HG03460 (cell line): ENCODE measurements around the gene XXYLT1.

Experiments
- ATAC-seq: cut with Tn5 transposase; IDR thresholded peaks from one replicate; pipeline ENCODE4 v1.9.1; 2021; ENCODE audit not compliant: unreplicated experiment

XXYLT1 gene

DNA sequence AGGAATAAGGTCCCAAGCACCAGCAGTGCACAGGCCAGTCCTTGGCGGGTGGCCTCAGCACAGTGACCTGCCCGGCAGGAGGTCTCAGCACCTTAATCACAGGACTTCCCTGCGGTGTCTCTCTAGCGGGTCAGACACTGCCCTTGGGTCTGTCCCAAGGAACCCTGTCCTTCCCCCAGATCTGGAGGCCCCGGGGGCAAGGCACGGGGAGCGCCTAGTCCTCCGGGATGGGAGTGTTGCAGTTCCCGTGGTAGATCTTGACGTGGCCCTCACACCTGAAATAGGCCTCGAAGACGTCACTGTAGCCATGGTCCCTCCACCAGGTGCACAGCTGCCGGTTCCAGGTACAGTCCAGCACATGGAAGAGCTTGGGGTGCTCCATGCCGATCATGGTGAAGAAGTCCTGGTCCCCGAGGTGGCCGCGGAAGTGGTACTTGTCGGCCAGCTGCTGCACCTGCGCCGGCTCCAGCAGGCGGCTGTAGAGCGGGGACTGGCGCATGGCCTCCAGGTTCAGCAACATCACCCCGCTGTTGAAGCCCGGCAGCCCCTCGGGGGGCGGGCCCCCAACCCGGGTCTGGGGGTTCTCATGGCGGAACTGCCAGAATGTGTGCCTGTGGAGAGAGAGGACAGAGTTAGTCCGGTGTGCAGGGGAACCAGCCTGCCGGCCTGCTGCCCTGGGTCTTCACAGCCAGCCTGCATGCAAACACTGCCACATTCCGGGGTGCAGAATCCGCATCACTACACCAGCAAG lies 201.3 kb downstream of the XXYLT1 start:
- ATAC-seq = no peak

DNA sequence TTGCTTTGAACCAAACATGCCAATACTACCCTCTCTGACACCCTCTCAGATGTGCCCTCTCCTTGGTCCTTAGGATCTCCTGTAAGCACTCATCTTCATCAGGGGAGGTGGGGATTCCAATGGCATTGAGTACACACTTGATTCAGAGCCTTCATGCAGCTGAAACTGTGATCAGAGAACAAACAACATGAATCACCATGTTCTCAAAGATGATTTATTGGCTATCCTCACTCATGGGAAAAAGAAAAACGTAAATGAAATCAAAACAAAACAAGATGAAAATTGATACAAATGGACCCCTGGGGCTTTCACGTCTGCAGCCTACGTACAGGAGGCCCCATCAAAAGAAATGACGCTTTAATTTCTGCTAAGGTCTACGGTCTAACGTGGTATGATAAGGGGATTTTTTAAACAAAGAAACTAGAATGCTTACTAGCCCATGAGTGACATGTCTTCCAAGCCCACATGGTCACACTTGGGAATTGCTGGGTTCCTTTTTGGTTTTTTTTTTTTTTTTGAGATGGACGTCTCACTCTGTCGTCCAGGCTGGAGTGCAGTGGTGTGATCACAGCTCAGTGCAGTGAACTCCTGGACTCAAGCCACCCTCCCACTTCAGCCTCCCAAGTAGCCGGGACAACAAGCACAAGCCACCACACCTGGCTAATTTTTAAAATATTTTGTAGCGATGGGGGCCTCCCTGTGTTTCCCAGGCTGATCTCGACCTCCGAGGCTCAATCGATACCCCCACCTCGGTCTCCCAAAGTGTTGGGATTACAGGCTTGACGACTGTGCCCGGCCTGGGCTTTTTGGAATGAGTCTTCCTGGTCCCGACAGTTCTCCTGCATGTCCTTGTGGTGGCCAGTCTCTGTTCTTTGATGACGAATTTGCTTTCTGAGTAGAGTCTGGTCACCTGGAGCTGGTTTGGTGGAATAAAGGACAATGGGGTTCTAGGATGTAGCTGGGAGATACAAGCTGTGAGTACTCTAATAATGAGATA lies 202.6 kb downstream of the XXYLT1 start:
- no peak for ATAC-seq

DNA sequence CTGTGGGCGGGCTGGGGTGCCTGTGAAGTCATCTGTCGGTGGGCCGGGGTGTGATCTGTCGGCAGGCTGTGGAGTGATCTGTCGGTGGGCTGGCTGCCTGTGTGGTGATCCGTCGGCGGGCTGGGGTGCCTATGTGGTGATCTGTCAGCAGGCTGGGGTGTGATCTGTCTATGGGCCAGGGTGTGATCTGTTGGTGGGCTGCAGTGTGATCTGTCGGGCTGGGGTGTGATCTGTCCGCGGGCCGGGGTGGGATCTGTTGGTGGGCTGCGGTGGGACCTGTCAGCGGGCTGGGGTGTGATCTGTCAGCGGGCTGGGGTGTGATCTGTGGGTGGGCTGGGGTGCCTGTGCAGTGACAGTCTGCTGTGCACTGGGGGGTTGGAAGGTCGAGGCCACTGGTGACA lies 204.5 kb downstream of the XXYLT1 start:
- ATAC-seq = no peak

DNA sequence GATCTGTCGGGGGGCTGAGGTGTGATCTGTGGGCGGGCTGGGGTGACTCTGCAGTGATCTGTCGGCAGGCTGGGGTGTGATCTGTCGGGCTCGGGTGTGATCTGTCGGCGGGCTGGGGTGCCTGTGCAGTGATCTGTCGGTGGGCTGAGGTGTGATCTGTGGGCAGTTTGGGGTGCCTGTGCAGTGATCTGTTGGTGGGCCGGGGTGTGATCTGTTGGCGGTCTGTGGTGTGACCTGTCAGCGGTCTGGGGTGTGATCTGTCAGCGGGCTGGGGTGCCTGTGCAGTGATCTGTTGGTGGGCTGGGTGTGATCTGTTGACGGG lies 205.1 kb downstream of the XXYLT1 start:
- no peak for ATAC-seq

DNA sequence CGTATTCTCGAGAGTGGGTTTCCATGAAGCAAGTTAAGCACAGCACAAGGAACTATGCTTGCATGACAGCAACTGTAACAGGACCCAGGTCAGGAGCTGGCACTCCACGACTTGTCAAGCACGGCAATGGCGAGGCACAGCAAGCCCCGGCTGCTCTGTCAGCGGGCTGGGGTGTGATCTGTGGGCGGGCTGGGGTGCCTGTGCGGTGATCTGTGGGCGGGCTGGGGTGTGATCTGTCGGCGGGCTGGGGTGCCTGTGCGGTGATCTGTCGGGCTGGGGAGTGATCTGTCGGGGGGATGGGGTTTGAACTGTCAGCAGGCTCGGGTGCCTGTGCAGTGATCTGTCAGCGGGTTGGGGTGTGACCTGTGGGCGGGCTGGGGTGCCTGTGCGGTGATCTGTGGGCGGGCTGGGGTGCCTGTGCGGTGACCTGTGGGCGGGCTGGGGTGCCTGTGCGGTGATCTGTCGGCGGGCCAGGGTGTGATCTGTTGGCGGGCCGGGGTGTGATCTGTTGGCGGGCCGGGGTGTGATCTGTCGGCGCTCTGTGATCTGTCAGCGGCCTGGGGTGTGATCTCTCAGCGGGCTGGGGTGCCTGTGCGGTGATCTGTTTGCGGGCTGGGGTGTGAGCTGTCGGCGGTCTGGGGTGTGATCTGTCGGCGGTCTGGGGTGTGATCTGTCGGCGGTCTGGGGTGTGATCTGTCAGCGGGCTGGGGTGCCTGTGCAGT lies 205.7 kb downstream of the XXYLT1 start:
- ATAC-seq = no peak

DNA sequence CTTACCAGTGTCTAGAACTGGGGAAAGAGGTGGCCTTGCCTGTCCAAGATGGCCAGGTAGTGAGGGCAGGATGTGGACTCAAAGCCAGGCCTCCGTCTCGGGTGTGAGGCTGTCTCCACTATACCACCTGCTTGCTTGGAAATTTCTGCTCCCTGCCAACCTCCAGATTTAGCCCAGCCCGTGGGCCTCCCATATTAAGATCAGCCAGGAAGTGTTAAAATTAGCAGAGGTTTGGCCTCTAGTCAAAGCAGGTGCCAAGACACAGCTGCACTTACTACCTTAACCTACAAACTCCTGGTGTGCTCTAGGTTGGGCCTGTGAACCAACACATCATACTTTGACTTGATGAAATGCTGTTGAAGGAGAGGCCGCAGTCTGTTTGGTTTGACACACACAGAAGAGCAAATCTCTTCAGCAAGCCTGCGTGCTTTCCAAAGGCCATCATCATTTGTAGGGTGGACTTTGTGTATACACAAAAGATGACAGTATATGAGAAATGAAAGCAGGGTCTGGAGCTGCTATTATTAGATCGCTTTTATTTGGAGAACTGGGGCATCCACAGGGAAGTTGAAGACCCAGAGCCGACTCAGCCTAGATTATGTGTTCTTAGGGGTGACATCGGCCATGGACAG lies 206.5 kb downstream of the XXYLT1 start:
- no peak for ATAC-seq

DNA sequence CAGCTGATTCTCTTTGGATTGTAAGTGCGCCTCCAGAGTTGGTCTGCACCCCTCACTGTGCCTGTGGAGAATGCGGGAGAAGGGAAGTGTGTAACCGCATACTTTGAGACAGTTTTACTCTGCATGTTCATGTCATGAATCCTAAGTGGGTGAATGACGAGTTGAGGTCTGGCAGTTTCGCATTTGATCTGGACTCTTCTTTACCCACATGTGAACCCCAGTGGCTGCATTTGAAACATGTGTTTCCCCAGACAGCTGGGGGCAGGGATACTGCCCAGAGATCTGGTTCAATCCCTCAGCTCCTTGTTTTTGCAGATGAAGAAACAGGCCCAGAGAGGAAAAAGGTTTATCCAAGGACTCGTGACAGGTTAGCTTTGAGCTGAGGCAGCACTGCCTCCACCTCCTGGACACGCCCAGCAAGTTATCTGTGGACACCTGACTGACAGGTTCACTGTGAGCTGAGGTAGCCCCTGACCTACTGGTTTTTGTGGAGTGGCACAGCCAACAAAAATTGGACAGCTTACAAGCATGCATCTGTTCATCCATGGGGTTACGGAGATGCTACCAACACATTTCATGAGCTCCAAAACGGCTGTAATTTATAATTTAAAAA lies 207.3 kb downstream of the XXYLT1 start:
- ATAC-seq = no peak

DNA sequence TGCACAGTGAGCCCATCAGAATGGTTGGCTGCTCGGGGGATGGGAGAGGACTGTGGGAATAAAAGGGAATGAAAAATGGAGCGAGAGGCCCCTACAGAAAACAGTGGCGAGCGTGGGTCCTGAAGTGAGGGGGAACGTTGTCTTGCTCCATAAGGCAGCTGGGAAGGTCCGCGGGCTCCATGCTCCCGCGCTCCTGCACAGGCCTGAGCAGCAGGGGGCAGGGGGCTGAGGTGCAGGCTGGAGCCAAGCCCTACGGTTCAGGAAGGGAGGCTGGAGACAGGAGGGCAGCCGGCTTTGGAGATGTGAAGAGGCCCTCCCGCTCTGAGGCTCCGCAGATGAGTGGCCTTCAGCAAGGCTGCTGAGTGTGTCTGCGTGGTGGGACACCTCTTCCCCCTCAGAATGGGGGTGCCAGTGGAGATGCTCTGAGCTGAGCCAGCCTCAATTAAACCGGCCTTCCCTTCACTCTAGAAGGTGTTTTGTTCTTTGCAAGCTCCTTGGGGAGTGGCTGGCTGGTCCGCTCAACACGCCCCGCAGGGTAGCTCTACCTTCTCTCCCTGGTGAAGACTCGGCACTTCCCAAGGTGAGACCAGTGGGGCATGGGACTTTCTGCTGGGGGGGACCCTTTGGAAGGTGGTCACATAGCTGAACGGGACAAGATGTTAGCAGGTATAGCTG lies 208.0 kb downstream of the XXYLT1 start:
- ATAC-seq = no peak

DNA sequence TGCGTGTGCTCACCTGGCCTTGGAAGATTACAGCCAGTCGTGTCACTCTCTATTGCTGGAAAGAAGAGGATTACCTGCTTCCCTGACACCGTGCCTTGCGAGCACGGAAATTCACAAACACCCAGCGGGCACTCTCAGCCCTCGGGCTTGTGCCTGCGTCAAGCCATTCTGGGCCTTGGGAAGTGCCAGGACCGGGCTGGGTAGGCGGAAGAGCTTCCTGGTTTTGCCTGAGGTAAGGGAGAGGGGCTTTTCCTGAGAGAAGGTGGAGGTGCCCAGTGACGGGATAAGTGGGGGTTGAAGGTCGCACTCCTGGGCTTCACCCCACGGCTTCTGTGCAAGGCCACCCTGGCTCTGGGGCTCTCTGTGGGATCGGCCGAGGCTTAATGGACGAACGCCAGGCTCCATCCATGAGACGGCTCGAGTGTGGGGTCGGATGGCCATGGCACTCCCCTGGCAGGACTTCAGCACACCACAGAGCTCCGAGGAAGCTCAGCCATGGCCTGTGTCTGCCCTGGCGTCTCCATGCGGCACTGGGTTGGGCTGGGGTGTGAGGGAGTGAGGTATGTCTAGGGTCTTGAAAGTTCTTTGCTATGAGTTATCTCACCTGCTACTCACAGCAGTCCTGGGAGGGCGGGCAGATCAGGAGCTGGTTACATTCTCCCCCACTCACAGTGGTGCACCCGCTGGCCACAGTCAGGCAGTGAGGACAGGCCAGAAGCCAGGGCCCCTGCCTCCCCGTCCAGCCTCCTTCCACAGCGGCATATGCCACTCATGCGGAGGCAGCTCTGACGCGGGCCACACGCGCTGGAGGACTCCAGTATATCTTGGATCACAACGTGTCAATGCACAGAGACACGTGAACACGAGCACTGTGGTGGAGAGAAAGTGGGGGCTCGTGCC lies 209.0 kb downstream of the XXYLT1 start:
- no peak for ATAC-seq

DNA sequence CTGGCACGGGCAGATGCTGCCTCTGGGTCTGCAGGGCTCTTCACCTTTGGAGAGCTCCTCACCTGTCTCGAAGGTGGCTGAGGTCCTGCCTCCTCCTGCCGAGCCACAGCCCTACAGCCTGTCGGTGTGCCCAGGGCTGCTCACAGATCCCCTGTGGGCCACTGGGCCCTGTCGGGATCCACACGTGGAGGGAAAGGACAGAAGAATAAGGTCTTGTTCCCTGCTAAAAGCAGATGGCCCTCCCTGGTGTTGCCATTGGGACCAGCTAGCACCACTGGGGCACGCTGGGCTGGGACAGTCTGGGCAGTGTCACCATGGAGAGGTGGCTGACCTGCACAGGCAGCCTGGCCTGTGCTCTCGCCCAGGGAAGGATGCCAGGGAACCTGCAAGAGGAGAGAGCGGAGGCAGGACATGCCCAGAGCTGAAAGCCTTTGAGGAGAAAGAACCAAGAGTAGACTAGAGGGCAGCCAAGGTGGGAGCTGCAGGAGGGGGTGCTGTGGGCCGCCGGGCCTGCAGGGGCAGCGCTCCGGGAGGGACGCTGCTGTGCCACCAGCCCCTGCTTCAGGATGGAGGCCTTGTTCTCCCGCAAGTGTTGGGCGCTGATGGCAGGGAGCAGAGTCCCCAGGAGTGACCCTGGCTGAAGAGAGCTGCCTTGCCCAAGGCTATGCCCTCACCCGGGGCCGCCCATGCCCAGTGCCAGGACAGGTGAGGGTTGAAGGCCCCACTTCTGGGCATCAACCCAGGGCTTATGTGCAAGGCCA lies 210.2 kb downstream of the XXYLT1 start:
- ATAC-seq = no peak

DNA sequence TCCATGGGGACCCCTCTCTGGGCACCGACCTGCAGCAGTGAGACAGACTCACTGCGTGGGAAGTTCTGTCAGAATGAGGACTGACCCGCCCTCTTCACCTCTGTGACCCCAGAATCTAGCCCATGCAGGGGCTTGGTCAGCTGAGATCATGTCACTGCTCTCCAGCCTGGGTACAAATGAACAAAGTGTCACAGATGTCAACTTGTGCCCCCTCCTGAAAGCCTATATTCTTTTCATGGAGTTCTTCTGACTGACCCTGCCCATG lies 210.8 kb downstream of the XXYLT1 start:
- no peak for ATAC-seq

DNA sequence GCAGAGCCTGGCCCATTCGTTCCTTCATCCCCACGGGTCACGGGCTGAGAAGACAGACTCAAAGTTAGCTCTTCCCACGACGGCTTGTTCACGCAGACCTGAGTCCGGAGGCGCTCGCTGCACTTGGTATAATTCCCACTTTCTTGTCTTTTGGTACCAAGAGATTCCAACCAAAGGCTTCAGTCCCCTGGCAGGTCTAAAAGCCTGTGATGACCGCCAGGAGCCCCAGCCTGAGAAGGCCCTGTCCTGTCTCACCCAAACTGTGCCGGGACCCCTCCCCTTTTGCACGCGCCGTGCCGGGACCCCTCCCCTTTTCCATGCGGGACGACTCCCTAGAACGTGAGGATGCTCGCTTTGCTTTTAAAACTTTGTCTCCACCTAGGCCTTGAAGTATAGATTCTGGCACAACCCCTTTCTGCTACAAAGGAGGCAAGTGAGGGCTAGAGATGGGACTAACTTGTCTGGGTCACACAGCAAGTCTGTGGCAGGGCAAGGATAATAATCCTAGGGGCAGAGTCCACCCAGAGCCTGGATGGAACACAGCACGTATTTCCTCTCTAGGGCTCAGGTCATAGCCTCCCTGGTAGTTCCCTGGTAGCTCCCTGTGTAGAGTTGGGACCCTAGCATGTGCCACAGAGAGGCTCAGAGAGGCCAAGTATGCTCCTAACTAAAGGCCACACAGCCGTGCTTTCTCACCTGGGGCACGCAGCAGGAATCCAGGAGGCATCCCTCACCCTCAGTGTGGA lies 211.3 kb downstream of the XXYLT1 start:
- ATAC-seq = no peak

DNA sequence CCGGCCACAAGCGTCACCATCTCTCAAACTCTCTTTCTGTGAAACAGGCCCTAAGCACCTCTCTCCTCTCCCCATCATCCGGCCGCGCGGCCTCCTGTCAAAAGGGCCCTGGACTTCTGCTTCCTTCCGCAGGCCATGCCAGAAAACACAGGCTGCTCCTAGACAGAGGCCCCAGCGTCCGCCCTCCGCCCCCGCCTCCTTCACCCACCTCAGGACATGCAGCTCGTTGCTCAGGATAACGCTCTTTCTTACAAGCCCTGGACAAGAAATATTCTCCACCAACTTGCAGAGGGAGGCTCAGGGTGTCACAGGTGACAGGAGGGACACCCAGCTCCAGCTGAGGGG lies 212.0 kb downstream of the XXYLT1 start:
- no peak for ATAC-seq

DNA sequence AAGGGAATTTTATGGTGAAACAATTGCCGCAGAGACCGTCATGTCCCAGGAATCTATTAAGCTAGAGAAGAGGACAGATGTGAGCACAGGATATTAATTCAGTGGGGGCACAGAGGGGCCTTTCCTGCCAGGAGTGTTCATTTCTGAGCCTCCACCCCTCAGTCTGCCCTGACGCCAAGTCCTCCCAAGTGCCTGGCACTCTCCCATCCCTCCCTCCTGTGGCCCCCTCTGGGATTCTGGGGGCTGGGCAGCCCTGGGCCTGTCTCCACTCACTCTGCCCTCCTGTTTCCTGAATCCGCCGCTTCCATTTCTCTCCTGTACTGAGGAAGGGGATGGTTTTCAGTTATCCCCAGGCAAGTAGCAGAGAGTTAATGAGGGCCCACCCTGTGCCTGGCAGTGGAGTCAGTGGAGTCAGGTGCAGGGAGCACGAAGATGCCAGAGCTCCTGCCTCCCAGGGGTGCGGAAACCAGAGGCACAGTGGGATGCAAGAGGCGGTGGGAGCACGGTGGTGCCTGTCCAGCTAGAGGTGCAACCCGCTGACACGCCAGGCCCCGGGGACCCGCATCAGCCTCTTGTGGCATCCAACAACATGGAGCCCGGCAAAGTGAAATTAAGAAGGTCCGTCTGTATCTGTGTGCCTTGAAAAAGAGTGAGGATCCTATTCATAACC lies 212.5 kb downstream of the XXYLT1 start:
- ATAC-seq = no peak

DNA sequence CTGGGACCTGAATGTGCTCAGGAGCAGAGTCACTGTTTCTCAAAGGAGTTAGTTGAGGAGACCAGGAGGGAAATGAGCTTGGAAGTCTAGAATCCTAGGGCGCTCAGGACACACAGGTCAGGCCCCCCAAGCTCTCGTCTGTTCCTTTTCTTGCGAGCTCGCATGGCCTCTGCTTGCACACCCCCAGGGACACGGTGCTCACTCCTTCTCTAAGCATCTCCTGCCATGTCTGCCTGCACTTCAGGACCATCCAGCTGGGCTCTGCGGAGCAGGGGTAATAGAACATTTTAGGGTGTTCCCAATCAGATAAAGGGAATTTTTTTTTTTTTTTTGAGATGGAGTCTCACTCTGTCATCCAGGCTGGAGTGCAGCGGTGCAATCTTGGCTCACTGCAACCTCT lies 213.2 kb downstream of the XXYLT1 start:
- no peak for ATAC-seq

DNA sequence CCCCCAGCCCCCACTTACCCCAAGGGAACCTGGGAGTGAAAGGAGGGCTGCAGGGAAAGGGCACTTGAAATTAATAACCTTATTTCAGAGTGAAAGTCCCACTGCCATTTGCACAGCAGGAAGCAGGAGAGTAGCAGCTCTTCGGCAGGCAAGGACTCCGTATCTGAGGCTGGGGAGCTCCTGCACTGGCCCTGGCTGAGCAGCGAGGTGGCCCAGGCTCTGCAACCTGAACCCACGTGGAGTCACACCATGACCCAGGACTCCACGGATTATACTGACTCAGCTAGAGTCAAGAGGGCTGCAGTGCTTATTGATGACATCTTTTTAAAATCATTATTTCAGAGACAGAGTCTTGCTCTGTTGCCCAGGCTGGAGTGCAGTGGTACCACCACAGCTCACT lies 214.5 kb downstream of the XXYLT1 start:
- ATAC-seq = no peak

DNA sequence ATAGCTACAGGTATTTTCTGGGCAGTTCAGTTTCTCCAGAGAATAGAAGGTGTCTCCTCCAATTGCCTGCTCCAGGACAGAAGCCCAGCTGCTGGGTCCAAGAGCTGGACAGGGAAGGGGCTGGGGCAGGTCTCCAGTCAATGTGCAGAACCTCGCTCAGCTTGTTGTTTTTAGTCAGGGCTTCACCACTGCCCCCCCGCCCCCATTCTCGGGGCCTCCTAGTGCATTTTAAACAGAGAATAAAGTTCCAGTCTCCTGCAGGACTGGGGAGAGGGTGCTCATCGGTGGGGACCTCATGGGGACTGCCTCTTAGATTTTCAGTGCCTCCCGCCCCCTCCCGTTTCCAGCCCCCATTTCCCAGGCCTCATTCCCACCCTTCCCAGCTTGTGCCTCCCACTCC lies 216.6 kb downstream of the XXYLT1 start:
- ATAC-seq = no peak

DNA sequence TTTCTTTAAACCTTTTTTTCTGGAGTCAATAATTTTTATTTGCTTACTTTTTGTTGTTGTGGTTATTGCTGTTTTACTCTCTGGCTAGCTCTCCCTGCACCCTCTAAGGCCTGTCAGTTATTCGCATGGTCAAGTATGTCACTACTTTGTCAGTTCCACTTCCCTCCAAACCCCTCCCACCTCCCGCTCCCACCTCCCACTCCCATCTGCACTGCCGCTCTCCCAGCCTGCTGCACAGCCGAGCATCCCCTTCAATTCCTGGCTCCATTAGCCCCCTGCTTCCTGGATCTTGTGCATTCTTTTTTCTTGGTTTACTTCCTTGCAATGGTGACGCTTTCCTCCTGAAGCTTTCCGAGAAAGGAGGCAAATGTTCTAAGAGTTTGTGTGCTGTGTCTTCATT lies 218.0 kb downstream of the XXYLT1 start:
- no peak for ATAC-seq
